A673 (cell line): ENCODE measurements around the gene GTF2F1. TPM values are rescaled to one million over a fixed set of nuclear protein-coding genes. Genes with fewer than 3 reads are reported as not detected.

Experiments used
- BruUV-seq: library from RNA; stranded (reverse); fragments of 400-500 nt; replicated peaks from 2 replicates; lab custom pipeline; 2021; lab: Mats Ljungman, UMichigan
- CTCF ChIA-PET: fragments of 300-600 bp; sonication (Branson Sonifier 250); formaldehyde crosslinking; loops from one replicate; lab custom pipeline; 2022; ENCODE audit warnings: antibody characterized with exemption; lab: Charles Lee
- POLR2A ChIA-PET: fragments of 300-600 bp; sonication (Branson Sonifier 250); formaldehyde crosslinking; loops from one replicate; lab custom pipeline; 2022; ENCODE audit warnings: antibody characterized with exemption; ENCODE audit not compliant: low non-redundant PET; lab: Charles Lee
- DNase-seq: peaks from one replicate; pipeline ENCODE4 v3.0.0-alpha.2; 2015; ENCODE audit warnings: low spot score
- H3K27ac ChIP-seq: fragments of 200-600 bp; sonication (generic); 2 replicates; pipeline ENCODE4 v1.5.1; 2016; ENCODE audit warnings: mixed run types, low read depth, mild to moderate bottlenecking, mixed read lengths, antibody characterized with exemption, low read length; ENCODE audit not compliant: poor library complexity, severe bottlenecking
- H3K27me3 ChIP-seq: fragments of 200-600 bp; sonication (generic); replicated peaks from 2 replicates; pipeline ENCODE4 v1.6.1; 2017; ENCODE audit warnings: mixed run types, low read depth, mild to moderate bottlenecking, mixed read lengths, antibody characterized with exemption, low read length; ENCODE audit not compliant: insufficient read depth, poor library complexity
- H3K36me3 ChIP-seq: fragments of 200-600 bp; sonication (generic); 2 replicates; pipeline ENCODE4 v1.6.1; 2016; ENCODE audit warnings: mixed run types, mild to moderate bottlenecking, mixed read lengths, antibody characterized with exemption, low read length; ENCODE audit not compliant: insufficient read depth, poor library complexity, severe bottlenecking
- H3K4me1 ChIP-seq: fragments of 200-600 bp; sonication (generic); 2 replicates; pipeline ENCODE4 v1.6.1; 2017; ENCODE audit warnings: mixed run types, mild to moderate bottlenecking, mixed read lengths, antibody characterized with exemption, low read length; ENCODE audit not compliant: insufficient read depth, poor library complexity, severe bottlenecking
- H3K4me3 ChIP-seq: fragments of 200-600 bp; sonication (generic); 2 replicates; pipeline ENCODE4 v1.5.1; 2016; ENCODE audit warnings: low read depth, mixed run types, mild to moderate bottlenecking, mixed read lengths, low read length; ENCODE audit not compliant: poor library complexity, severe bottlenecking
- H3K9me3 ChIP-seq: fragments of 200-600 bp; sonication (generic); 2 replicates; pipeline ENCODE4 v1.6.1; 2016; ENCODE audit warnings: mixed run types, low read depth, mild to moderate bottlenecking, mixed read lengths, antibody characterized with exemption, low read length; ENCODE audit not compliant: poor library complexity, severe bottlenecking
- EZH2 ChIP-seq: fragments of 200-600 bp; sonication (generic); IDR thresholded peaks from 2 replicates; pipeline ENCODE4 v1.6.1; 2017; ENCODE audit warnings: borderline replicate concordance, low read depth, mild to moderate bottlenecking, mixed read lengths, antibody characterized with exemption, low read length; ENCODE audit not compliant: poor library complexity, severe bottlenecking
- intact Hi-C: fragments of 100-400 bp; cut with micrococcal nuclease; formaldehyde crosslinking; loops from one replicate; pipeline ENCODE4 v1.10.0; 2022; ENCODE audit not compliant: unreplicated experiment
- total RNA-seq: library from RNA; stranded (reverse); gene quantifications from 2 replicates; pipeline ENCODE4 v1.2.3, GENCODE V29; 2021
- TF ChIP-seq, protein P1 (sequence below): fragments of 300-800, 200-600 bp; sonication (generic); conservative IDR thresholded peaks from 2 replicates; pipeline ENCODE4 v1.5.1; 2017; ENCODE audit warnings: low read depth, mild to moderate bottlenecking, antibody characterized with exemption, low read length, moderate library complexity, mixed read lengths

The GTF2F1 gene
- total RNA-seq, 1 experiment from 2014 or later: 106 TPM

DNA sequence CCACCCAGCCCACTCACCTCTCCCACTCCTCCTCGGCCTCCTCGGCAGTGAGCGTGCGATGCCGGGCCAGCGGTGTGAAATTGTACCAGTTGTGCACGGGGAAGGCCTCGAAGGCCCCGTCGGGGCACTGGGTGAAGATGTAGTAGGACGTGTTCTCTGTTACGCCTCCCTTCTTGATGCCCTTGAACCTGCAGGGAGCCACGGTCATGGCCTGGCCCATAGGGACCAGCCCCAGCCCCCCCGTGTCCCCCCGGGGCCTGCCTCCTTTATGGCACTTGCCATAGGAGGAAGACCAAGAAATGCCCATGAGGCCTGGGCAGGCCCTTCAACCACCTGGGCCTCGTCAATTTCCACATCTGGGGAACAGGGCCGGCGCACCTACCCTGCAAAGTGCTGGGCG is 5.6 kb downstream of the GTF2F1 start:
- Histone ChIP-seq H3K27ac (no peak overlapping the region), H3K36me3 (peaks cover 66% of the 10 kb centered on the region)

DNA sequence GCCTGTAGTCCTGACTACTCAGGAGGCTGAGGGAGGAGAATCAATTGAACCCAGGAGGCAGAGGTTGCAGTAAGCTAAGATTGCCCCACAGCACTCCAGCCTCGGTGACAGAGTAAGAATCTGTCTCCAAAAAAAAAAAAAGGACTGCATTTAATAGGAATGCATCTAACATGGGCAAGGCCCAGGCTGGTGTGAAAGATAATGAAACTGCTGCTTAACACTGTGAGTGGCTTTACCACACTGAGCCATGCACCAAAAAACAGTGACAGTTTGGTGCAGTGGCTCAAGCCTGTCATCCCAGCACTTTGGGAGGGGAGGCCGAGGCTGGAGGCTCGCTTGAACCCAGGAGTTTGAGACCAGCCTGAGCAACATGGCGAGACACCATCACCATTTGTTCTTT is 8.6 kb downstream of the GTF2F1 start:
- no peak for TF ChIP-seq EZH2
- TF ChIP-seq, protein P1, sequence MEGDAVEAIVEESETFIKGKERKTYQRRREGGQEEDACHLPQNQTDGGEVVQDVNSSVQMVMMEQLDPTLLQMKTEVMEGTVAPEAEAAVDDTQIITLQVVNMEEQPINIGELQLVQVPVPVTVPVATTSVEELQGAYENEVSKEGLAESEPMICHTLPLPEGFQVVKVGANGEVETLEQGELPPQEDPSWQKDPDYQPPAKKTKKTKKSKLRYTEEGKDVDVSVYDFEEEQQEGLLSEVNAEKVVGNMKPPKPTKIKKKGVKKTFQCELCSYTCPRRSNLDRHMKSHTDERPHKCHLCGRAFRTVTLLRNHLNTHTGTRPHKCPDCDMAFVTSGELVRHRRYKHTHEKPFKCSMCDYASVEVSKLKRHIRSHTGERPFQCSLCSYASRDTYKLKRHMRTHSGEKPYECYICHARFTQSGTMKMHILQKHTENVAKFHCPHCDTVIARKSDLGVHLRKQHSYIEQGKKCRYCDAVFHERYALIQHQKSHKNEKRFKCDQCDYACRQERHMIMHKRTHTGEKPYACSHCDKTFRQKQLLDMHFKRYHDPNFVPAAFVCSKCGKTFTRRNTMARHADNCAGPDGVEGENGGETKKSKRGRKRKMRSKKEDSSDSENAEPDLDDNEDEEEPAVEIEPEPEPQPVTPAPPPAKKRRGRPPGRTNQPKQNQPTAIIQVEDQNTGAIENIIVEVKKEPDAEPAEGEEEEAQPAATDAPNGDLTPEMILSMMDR: no peak
- Histone ChIP-seq H3K4me3 (no peak overlapping the region), H3K27ac (no peak overlapping the region), H3K4me1 (no peaks in the 10 kb centered on the region), H3K27me3 (no peaks in the 10 kb centered on the region), H3K9me3 (no peaks in the 10 kb centered on the region), H3K36me3 (peaks cover 73% of the 10 kb centered on the region)
- intact Hi-C loops: no loop called here
- DNase-seq: no peak
- ChIA-PET CTCF (no interaction called here), POLR2A (no interaction called here)
- no TSS peak for BruUV-seq

More for the DNA sequence above, 5.6 kb downstream of the GTF2F1 start:
- intact Hi-C loops: no loop called here
- TF ChIP-seq EZH2: no peak
- TF ChIP-seq, protein P1: no peak
- BruUV-seq: no TSS peak
- H3K4me1 ChIP-seq: peaks cover 10% of the 10 kb centered on the region
- no peak overlapping the region for H3K4me3 ChIP-seq
- CTCF ChIA-PET: no interaction called here
- POLR2A ChIA-PET: no interaction called here
- H3K9me3 ChIP-seq: no peaks in the 10 kb centered on the region
- DNase-seq: no peak
- H3K27me3 ChIP-seq: no peaks in the 10 kb centered on the region

DNA sequence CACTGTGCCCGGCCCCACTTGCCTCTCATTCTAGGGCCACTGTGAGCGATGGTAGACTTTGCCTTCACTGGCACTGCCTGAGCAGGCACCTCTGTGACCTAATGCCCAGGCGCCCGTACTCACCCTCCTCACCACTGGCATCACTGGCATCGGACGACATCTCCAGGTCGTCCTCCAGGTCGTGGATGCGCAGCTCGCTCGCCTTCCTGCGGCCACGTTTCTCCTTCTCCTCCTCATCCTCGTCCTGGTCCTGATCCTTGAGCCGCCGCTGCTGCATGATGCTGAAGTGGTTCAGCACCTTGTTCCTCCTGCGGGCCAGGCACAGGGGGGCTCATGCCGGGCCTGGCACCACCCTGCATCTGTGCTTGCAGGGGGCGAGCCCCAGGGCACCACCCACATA is 9.8 kb downstream of the GTF2F1 start:
- no peak for DNase-seq
- BruUV-seq: no TSS peak
- Histone ChIP-seq H3K4me1 (no peaks in the 10 kb centered on the region), H3K27ac (no peak overlapping the region), H3K27me3 (no peaks in the 10 kb centered on the region), H3K36me3 (peaks cover 66% of the 10 kb centered on the region), H3K4me3 (no peak overlapping the region), H3K9me3 (no peaks in the 10 kb centered on the region)
- CTCF ChIA-PET: no interaction called here
- POLR2A ChIA-PET: no interaction called here
- no peak for TF ChIP-seq EZH2
- TF ChIP-seq, protein P1: no peak
- intact Hi-C loops: no loop called here
